ENCODE results near the gene UBFD1. TPM values are rescaled to one million over a fixed set of nuclear protein-coding genes. Genes with fewer than 3 reads are reported as not detected.

UBFD1 gene
- total and polyA plus RNA-seq, 2 of the 8 experiments (the other 6 are each of a cell fraction or from before 2014, with no cell fraction given) = 66.3 to 106 TPM

GRCh38 chr16:23562505-23562904 lies 5.0 kb downstream of the UBFD1 start:
- Histone ChIP-seq H2BK20ac (ENCODE audit: low read length) (no peak overlapping the region), H3K14ac (ENCODE audit: insufficient read length) (no peak overlapping the region), H3K23ac (ENCODE audit: insufficient read length) (no peak overlapping the region), H3K18ac (ENCODE audit: extremely low read depth, low read length) (no peak overlapping the region), H2BK5ac (ENCODE audit: low read depth, low read length) (no peak overlapping the region), H4K91ac (replicated peaks; ENCODE audit: insufficient read length, low read length) (no peak overlapping the region), H2AK5ac (ENCODE audit: low read depth, low read length) (no peak overlapping the region), H2AFZ (ENCODE audit: low read length) (no peak overlapping the region), H3K4ac (replicated peaks; ENCODE audit: insufficient read length, low read depth, low read length) (no peak overlapping the region), H4K8ac (ENCODE audit: extremely low read depth, insufficient read depth, low read length) (no peak overlapping the region), H4K5ac (ENCODE audit: insufficient read length, low read depth, low read length) (no peak overlapping the region), H2BK120ac (replicated peaks; ENCODE audit: low read depth, low read length) (no peak overlapping the region), H3K79me1 (ENCODE audit: low read depth, low read length) (no peaks in the 10 kb centered on the region), H2BK15ac (ENCODE audit: low read length) (no peak overlapping the region), H3K27me3 (replicated peaks in 1 of 4; ENCODE audit: control insufficient read depth in 3 of 4, extremely low read depth in 1 of 4, insufficient read depth in 3 of 4, low read length in 3 of 4) (no peaks in the 10 kb centered on the region), H3K4me3 (ENCODE audit: extremely low read depth in 1 of 4, insufficient read depth in 2 of 4, low read depth in 3 of 4, low read length in 4 of 4) (no peak overlapping the region), H3K36me3 (ENCODE audit: control insufficient read depth in 2 of 4, insufficient read depth in 4 of 4, low read length in 3 of 4) (peaks cover 40 to 80% (median 73%) of the 10 kb centered on the region in 4 experiments), H3K56ac (replicated peaks; ENCODE audit: insufficient read length, low read depth, low read length) (no peak overlapping the region), H3K23me2 (ENCODE audit: low read depth, low read length) (no peaks in the 10 kb centered on the region), H4K20me1 (replicated peaks in 1 of 2; ENCODE audit: control insufficient read depth in 1 of 2, insufficient read depth in 2 of 2, low read length in 2 of 2) (peaks cover 4 to 6% of the 10 kb centered on the region in 2 experiments), H3K9ac (replicated peaks in 1 of 4; ENCODE audit: extremely low read depth in 1 of 4, low read depth in 3 of 4, low read length in 3 of 4) (no peak overlapping the region), H3K4me1 (replicated peaks in 1 of 4; ENCODE audit: control insufficient read depth in 3 of 4, insufficient read depth in 4 of 4, low read length in 3 of 4) (no peaks in the 10 kb centered on the region; a peak in 1 of 7 replicates), H3K27ac (ENCODE audit: low read depth, low read length) (no peak overlapping the region), H3K79me2 (ENCODE audit: control insufficient read depth in 1 of 2, insufficient read depth in 2 of 2, low read length in 2 of 2) (peaks cover 0 to 38% of the 10 kb centered on the region in 2 experiments), H3K4me2 (ENCODE audit: insufficient read depth in 1 of 2, low read depth in 2 of 2, low read length in 2 of 2) (no peak overlapping the region), H2BK12ac (ENCODE audit: low read depth, low read length) (no peak overlapping the region), H3K9me3 (ENCODE audit: insufficient read depth in 2 of 2, low read depth in 1 of 2, low read length in 1 of 2) (no peaks in the 10 kb centered on the region)
- ChIA-PET CTCF (ENCODE audit: partially characterized antibody) (interaction anchor here (1.2 kb wide), 1 partner anchor 34 kb away, joined by 4 read pairs; no protein-coding TSS in a partner anchor), POLR2A (ENCODE audit: partially characterized antibody) (interaction anchor here (0.8 to 1.0 kb wide), 2 partner anchors 31 to 78 kb away, joined by 3 read pairs; no protein-coding TSS in a partner anchor)
- no peak for FAIRE-seq
- DNase-seq (ENCODE audit: low read depth in 1 of 2, low spot score in 2 of 2) = no peak
- 93% methylated on average over 13 of the region's 13 CpGs; no CpG with 5 or more reads in 1 of the 2 experiments for WGBS, 2 experiments (ENCODE audit: extremely low coverage in 1 of 2, insufficient coverage in 1 of 2, insufficient read length in 1 of 2, insufficient replicate concordance in 2 of 2, low coverage in 1 of 2, low lambda C conversion rate in 2 of 2, missing lambda C conversion rate in 1 of 2)
- TF ChIP-seq NRF1 (IDR thresholded peaks at IDR 0.05; ENCODE audit: low read depth, low read length) (no peak), CTCF (IDR thresholded peaks at IDR 0.05; ENCODE audit: control extremely low read depth in 1 of 3, insufficient read depth in 1 of 3, low read depth in 1 of 3, low read length in 3 of 3) (no peak), CBX8 (IDR thresholded peaks at IDR 0.05; ENCODE audit: borderline replicate concordance, low read depth, low read length) (no peak), CREB1 (IDR thresholded peaks at IDR 0.05) (no peak), RFX5 (IDR thresholded peaks at IDR 0.05; ENCODE audit: borderline replicate concordance, low read depth, low read length) (no peak), SRF (IDR thresholded peaks at IDR 0.05; ENCODE audit: low read depth, low read length) (no peak), USF2 (IDR thresholded peaks at IDR 0.05; ENCODE audit: low read length) (no peak), SP1 (IDR thresholded peaks at IDR 0.05; ENCODE audit: low read depth, low read length) (no peak), JUN (IDR thresholded peaks at IDR 0.05; ENCODE audit: low read depth, low read length) (no peak), E2F6 (IDR thresholded peaks at IDR 0.05) (no peak)

Data from H1 (cell line).